ENCODE results near the gene TTC7B. TPM values are rescaled to one million over a fixed set of nuclear protein-coding genes. Genes with fewer than 3 reads are reported as not detected.

TTC7B gene
- polyA plus RNA-seq, 1 donor from 2014 or later = 19.9 TPM

- Histone ChIP-seq H3K9me2 (ENCODE audit: insufficient read depth, low read length) (no peaks in the 10 kb centered on the region), H3K4me3 (ENCODE audit: low read length) (no peak overlapping the region), H3K4me2 (ENCODE audit: low read length) (no peak overlapping the region), H3K36me3 (ENCODE audit: insufficient read depth, low read length) (no peaks in the 10 kb centered on the region), H2AFZ (ENCODE audit: low read depth, low read length) (no peak overlapping the region), H3K27ac (ENCODE audit: low read length) (no peak overlapping the region), H3F3A (ENCODE audit: insufficient read depth, low read length, poor library complexity, severe bottlenecking) (no peaks in the 10 kb centered on the region), H3K27me3 (ENCODE audit: insufficient read depth, low read depth, low read length) (no peaks in the 10 kb centered on the region), H4K20me1 (ENCODE audit: insufficient read depth) (no peaks in the 10 kb centered on the region), H3K9me3 (ENCODE audit: low read length) (no peaks in the 10 kb centered on the region), H3K79me2 (replicated peaks; ENCODE audit: insufficient read depth, low read length) (no peaks in the 10 kb centered on the region), H3K9ac (ENCODE audit: low read length) (no peak overlapping the region)
- TF ChIP-seq MXI1 (conservative IDR thresholded peaks at IDR 0.05; ENCODE audit: poor library complexity, severe bottlenecking) = no peak
- TF ChIP-seq POLR2AphosphoS5 (IDR thresholded peaks at IDR 0.05) = no peak
- no peak for TF ChIP-seq TAF1 (IDR thresholded peaks at IDR 0.05; ENCODE audit: low read depth)
- TF ChIP-seq CTCF (IDR thresholded peaks at IDR 0.05; ENCODE audit: poor library complexity, severe bottlenecking) = no peak
- TF ChIP-seq RAD21 (conservative IDR thresholded peaks at IDR 0.05) = no peak
- no peak for TF ChIP-seq EZH2 (IDR thresholded peaks at IDR 0.05; ENCODE audit: borderline replicate concordance, insufficient read depth, low read length, poor library complexity, severe bottlenecking)
- no peak for TF ChIP-seq REST (IDR thresholded peaks at IDR 0.05; ENCODE audit: borderline replicate concordance)
- no peak for TF ChIP-seq SMC3 (conservative IDR thresholded peaks at IDR 0.05; ENCODE audit: poor library complexity)
- TF ChIP-seq EP300 (conservative IDR thresholded peaks at IDR 0.05; ENCODE audit: poor library complexity, severe bottlenecking) = no peak
Observed at GRCh38 chr14:90625445-90625844, 190.8 kb downstream of the TTC7B start.

- H3K27me3 ChIP-seq (ENCODE audit: insufficient read depth, low read depth, low read length) = no peaks in the 10 kb centered on the region
- no peak overlapping the region for H3K9ac ChIP-seq (ENCODE audit: low read length)
- H3K4me2 ChIP-seq (ENCODE audit: low read length) = no peak overlapping the region
- H3K36me3 ChIP-seq (ENCODE audit: insufficient read depth, low read length) = no peaks in the 10 kb centered on the region
- TF ChIP-seq EP300 (conservative IDR thresholded peaks at IDR 0.05; ENCODE audit: poor library complexity, severe bottlenecking) (no peak), CTCF (IDR thresholded peaks at IDR 0.05; ENCODE audit: poor library complexity, severe bottlenecking) (no peak), TAF1 (IDR thresholded peaks at IDR 0.05; ENCODE audit: low read depth) (no peak), POLR2AphosphoS5 (IDR thresholded peaks at IDR 0.05) (no peak), RAD21 (conservative IDR thresholded peaks at IDR 0.05) (no peak), MXI1 (conservative IDR thresholded peaks at IDR 0.05; ENCODE audit: poor library complexity, severe bottlenecking) (no peak), REST (IDR thresholded peaks at IDR 0.05; ENCODE audit: borderline replicate concordance) (no peak), SMC3 (conservative IDR thresholded peaks at IDR 0.05; ENCODE audit: poor library complexity) (no peak), EZH2 (IDR thresholded peaks at IDR 0.05; ENCODE audit: borderline replicate concordance, insufficient read depth, low read length, poor library complexity, severe bottlenecking) (no peak)
- H3K9me3 ChIP-seq (ENCODE audit: low read length) = no peaks in the 10 kb centered on the region
- H3K9me2 ChIP-seq (ENCODE audit: insufficient read depth, low read length) = no peaks in the 10 kb centered on the region
- no peak overlapping the region for H2AFZ ChIP-seq (ENCODE audit: low read depth, low read length)
- H4K20me1 ChIP-seq (ENCODE audit: insufficient read depth) = no peaks in the 10 kb centered on the region
- H3F3A ChIP-seq (ENCODE audit: insufficient read depth, low read length, poor library complexity, severe bottlenecking) = no peaks in the 10 kb centered on the region
- H3K4me3 ChIP-seq (ENCODE audit: low read length) = no peak overlapping the region
- no peak overlapping the region for H3K27ac ChIP-seq (ENCODE audit: low read length)
- no peaks in the 10 kb centered on the region for H3K79me2 ChIP-seq (replicated peaks; ENCODE audit: insufficient read depth, low read length)
Observed at GRCh38 chr14:90624732-90625400, 191.4 kb downstream of the TTC7B start.
